HG03378 (cell line): ENCODE data around the gene NCL.
"Not testable (repeated sequence)": the region's sequence is repeated elsewhere in the genome, so short reads cannot be mapped to it uniquely, and the experiment has no call there.

ENCODE experiments used
- ATAC-seq: cut with Tn5 transposase; IDR thresholded peaks from one replicate; pipeline ENCODE4 v1.9.1; 2021; ENCODE audit warnings: mild to moderate bottlenecking, moderate library complexity; ENCODE audit not compliant: unreplicated experiment

NCL gene

DNA sequence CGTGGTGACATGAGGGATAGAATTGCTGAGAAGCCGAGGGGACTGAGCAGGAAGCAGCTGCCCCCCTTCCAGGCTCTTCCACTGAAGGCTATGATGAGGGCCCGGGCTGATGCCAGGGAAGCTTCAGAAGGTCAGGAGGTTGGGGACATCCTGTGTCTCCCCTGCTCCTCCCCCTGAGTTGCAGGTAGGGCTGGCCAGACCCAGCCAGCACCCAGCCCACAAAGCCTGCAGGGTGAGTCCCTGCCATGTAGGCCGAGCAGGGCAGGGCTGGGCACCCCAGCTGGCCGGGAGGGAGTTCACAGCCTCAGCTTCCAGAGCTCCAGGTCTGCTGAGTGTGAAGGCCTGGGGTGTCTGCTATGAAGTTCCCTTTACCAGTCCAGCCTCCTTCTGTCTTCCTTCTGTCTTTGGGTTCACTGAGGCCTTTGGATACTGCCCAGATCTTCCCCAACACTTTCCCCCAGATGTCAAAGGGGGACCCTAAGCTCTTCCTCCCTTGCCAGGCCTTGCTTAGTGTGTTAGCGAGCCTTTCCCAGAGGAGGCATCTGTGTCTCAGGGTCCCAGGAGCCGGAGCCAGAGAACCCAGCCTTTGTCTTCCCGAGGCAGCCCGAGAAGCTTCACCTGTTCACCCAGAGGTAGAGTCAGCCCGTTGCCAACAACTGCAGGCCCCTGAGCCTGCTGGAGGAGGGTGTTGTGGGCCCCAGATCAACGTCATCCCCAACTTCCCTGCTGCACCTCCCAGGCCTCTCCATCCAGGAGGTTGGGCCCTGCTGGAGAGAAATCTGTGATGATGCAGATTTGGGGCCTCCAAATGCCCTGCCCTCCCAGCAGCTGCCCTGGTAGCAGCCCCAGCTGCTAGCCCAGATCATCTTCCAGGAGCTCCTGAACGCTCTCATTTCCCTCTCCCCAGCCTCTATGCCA lies 3.6 kb upstream of the NCL start:
- no peak for ATAC-seq

GRCh38 chr2:231467016-231467545 lies 2.8 kb upstream of the NCL start:
- ATAC-seq, result no peak

DNA sequence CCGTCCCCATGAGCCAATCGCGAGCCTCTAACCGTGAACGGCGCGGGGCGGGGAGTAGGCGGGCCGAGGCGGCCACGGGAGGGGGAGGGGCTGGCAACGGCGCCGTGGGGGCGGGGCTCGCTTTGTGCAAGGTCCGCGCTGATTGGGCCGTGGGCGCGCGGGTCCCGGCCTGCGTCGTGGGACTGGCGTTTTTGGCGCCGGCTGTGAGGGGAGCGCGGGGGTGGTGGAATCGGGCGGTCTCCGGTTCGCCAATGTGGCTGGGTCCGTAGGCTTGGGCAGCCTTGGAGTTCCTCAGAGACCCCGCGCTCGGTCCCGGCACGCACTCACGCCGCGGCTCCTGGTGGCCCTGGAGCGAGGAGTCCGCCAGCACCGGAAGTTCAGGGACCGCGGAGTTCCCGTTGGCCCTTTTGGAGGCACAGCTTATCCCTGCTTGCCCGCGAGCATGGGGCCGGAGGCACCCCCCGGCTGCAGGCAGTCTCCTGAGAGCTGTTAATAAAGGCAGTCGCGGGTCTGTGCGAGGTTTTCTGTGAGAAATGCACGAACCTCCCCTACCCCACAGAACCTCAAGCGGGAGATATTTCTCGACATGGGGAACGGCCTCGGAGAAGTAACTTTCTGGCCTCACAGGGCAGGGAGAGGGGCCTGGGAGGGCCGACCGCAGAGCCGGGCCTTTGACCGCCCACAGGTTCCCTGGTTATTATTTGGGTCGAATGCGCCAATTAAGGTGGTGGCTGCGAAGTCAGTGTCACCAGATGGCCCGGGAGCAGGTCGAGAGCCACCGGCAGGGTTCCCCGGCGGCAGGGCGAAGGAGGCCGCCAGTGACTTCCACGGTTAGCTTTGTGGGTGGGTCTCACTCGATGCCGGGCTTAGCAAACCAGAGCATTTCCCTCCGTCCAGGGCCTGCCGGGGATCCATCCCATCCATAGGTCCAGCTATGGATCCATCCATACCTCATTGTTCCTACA lies 574 bp upstream of the NCL start:
- ATAC-seq, result peak; percentile 33

DNA sequence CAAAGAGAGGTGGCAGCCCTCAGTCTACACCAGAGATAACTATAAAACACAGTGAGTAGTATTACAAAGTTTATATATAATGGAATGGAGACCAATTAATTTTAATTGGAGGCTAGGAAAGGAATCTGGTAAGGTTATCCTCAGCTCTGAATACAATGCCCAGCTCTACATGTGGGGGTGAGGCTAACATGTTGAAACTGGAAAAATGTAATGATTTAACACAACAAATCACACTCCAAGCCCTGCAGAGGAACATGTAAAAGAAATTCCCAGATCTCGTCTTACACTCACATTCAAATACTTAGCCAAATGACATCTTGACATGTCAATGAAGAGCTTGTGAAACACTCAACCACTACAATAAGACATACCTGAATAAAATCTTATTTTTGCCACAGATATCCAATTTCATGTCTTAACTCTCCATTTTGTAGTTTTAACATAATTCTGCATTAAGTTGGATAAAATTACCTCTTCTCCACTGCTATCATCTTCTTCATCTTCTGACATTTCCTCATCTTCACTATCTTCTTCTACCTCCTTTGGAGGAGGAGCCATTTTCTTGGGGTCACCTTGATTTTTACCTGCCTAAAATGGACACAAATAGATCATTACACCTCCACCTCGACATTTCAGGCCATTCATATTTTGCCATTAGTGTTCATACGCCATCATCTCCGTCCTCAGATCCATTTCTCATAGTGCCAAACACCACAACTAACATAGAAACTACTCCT lies 1.4 kb downstream of the NCL start:
- no peak for ATAC-seq

DNA sequence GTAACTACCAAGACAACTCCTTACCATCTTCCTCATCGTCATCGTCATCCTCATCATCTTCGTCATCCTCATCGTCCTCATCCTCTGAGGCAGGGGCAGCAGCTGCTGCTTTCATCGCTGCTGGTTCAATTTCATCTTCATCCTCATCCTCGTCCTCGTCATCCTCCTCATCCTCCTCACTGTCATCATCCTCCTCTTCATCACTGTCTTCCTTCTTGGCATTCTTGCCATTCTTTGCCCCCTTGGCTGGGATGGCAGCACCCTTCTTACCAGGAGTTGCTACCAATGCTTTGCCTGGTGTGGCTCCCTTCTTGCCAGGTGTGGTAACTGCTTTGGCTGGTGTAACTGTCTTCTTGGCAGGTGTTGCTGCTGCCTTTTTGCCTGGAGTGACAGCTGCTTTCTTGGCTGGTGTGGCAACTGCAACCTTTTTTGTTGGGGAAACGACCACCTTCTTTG lies 2.7 kb downstream of the NCL start:
- ATAC-seq, result no peak

DNA sequence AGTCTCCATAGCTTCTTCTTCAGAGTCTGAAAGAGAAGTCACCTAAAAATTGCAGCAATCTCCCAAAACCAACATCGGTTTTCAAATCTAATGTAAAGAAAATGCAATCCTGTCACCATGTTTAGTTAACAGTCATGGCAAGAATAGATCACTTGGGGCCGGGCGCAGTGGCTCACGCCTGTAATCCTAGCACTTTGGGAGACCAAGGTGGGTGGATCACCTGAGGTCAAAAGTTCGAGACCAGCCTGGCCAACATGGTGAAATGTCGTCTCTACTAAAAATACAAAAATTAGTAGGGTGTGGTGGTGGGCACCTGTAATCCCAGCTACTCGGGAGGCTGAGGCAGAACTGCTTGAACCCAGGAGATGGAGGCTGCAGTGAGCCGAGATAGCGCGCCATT lies 3.4 kb downstream of the NCL start:
- not testable (repeated sequence) for ATAC-seq

GRCh38 chr2:231460073-231460835 lies 4.0 kb downstream of the NCL start:
- no peak for ATAC-seq

- no peak for ATAC-seq
Measured at GRCh38 chr2:231458368-231458767, 5.9 kb downstream of the NCL start.

DNA sequence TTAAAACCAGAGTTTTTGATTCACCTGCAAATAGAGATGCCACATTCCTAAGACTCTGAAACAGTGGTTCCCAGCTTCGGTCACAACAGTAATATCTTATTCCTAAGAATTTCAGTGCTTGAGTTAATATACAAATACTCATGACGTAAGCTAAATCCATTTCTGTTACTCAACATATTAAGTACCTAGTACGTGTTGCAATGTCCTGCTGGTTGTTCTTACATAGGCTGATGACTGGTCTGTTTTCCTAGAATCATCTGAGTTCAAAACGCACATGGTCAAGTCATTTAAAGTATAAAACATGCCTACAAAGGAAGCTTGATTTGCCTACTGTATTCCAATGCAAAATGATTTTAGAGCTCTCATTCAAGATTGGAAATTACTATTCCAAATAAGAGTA lies 7.2 kb downstream of the NCL start:
- ATAC-seq, result no peak

DNA sequence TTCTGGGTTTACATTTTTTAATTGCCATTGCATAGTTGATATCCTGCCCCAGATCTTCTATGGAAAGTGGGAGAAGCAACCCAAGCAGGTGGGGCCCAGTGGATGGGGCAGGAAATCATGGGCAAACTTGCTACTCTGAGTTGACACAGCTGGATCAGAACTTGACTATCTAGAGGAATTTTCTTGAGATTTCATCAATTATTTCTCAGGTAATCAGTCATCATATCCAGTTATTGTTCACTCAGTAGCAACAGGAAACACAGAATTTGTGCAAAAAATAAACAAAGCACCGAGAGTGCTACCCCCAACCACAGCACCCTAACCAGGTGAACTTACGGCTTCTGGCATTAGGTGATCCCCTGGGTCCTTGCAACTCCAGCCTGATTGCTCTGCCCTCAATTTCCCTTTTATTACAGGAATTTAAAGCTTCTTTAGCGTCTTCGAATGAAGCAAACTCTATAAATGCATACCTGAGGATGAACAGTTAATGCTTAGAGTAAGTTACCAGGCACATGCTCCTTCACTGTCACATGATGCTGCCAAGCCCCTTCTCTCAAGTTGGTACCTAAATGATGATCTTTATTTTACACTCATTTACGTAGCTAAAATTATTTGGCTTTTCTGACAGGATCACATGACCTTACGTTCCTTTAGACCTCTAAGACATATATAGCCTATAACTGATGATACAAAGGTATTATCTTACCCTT lies 7.8 kb downstream of the NCL start:
- ATAC-seq, result no peak

DNA sequence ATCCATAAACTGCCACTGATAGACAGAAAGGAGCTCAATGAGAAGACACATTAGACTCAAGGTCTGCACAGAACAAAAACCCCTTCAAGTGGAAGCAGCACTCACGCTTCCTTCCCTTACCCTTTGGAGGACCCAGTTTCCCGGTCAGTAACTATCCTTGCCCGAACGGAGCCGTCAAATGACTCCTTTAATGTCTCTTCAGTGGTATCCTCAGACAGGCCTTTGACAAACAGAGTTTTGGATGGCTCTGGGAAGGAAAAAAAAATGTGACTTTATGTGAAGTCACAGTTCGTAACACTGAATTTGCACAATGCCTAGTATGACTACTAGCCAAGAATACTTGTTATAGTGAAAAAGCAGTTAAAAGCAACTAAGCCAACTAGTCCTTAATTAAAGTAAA lies 8.4 kb downstream of the NCL start:
- ATAC-seq, result no peak

GRCh38 chr2:231455222-231455621 lies 9.1 kb downstream of the NCL start:
- no peak for ATAC-seq

DNA sequence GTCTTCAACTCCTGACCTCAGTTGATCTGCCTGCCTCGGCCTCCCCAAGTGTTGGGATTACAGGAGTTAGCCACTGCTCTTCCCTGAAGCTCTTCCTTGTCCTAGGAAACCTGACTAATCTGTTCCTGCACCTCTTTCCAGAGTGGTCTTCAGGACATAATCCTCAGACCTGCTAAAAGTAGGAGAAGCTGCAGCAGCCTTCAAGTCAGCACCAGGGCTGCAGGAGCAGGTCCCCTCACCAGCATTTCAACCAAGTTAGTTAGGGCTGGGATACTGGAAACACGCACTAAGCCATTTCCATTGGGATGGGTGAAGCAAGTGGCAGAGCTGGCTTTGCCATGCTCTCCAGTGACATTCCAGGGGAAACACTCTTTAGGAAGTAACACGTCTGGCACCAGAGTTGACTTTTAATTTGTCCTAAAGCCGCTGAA lies 9.9 kb downstream of the NCL start:
- ATAC-seq, result no peak

DNA sequence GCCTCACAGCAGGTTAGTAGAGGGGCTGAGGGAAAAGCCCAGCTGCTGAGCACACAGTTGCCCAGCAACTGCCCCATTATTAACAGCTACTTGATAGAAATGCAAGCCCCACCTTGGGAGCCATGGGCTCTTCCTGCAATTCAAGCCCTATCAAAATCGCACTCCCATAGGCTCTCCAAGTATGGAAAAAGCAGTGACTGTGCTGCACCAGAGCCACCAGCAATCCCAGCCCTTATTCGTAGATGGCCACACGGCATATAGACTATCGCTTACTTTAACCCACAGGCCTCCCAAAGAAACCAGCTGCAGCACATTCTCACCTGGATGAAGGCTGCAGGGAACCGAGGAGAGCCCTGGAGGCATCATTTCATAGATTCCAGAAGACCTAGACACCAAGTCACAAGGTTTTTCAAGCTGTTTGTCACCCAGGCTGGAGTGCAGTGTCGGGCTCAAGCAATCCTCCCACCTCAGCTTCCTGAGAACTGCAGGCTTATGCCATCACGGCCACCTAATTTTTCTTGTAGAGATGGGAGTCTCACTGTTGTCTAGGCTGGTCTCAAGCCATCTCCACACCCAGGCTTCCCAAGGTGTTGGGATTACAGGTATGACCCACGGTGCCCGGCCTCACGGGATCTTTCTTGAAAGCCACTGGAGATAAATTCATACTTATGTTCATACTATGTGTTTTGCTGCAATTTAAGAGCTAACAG lies 11.3 kb downstream of the NCL start:
- no peak for ATAC-seq

GRCh38 chr2:231450548-231450989 lies 13.7 kb downstream of the NCL start:
- ATAC-seq, result no peak

GRCh38 chr2:231449503-231450054 lies 14.7 kb downstream of the NCL start:
- no peak for ATAC-seq

DNA sequence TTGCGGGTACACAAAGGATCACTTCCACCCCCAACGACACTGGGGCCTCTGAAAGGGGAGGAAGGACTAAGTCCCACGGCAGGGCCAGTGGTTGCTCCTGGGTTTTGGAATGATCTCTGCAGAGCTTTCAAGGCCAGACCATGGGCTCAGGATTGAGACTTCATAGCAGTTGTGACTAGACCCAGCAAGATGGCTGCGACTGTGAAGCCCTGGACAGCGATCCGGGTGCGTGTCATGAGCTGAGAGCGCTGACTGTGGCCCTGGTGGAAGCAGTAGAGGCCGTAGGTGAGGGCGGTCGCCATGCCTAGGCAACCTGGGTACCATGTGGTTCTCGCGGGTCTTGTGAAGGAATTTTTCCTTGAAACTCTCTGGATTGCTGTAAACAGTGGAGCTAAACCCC lies 27.3 kb downstream of the NCL start:
- ATAC-seq, result no peak

DNA sequence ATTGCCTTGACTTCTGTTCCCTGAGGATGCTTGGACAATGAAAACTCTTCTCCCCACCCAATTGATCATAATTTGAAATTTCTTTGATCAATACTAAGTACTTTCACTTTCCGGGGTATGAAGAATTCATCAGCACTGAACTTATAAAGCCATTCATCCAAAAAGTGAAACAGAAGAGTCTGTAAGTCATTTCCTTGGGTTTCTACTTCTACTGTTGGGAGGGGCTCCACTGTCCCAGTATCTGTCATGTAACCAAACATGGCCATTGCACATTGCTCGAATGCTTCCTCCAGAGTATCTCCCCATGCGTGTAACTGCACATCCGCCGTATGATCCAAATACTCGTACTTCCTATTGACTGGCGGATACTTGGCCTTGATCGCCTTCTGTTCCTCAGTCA lies 30.3 kb downstream of the NCL start:
- no peak for ATAC-seq
